Psoas muscle (tissue), 8 donors: ENCODE results near the gene GP2. TPM values are rescaled to one million over a fixed set of nuclear protein-coding genes. Genes with fewer than 3 reads are reported as not detected.

Experiments used
- ATAC-seq, 4 donors: fragments of 200-7000 bp; cut with Tn5 transposase; one replicate each; pipeline ENCODE4 v1.9.1; 2020; ENCODE audit warnings: moderate library complexity in 3 of 4, mild to moderate bottlenecking in 2 of 4
- DNase-seq, 2 donors: peaks; one replicate each; pipeline ENCODE4 v3.0.0-alpha.2; 2020
- H3K27ac ChIP-seq: fragments of 200-600 bp; one replicate; pipeline ENCODE4 v1.8.0; 2022
- H3K27me3 ChIP-seq, 3 donors: fragments of 200-600 bp in 1 of 3; one replicate each; pipeline versions ENCODE4 v1.6.1 to v1.8.0; 2013 to 2022; ENCODE audit warnings: low read length in 2 of 3, mild to moderate bottlenecking in 2 of 3, moderate library complexity in 1 of 3; ENCODE audit not compliant: insufficient read depth in 3 of 3
- H3K36me3 ChIP-seq, 2 donors: fragments of 200-600 bp in 1 of 2; one replicate each; pipeline versions ENCODE4 v1.6.1 to v1.8.0; 2013 to 2022; ENCODE audit warnings: low read depth in 1 of 2, mild to moderate bottlenecking in 1 of 2, moderate library complexity in 1 of 2; ENCODE audit not compliant: insufficient read depth in 1 of 2
- H3K4me1 ChIP-seq: fragments of 200-600 bp; one replicate; pipeline ENCODE4 v1.8.0; 2022
- H3K4me3 ChIP-seq: fragments of 200-600 bp; one replicate; pipeline ENCODE4 v1.8.0; 2022; ENCODE audit warnings: mild to moderate bottlenecking
- H3K9me3 ChIP-seq: fragments of 200-600 bp; one replicate; pipeline ENCODE4 v1.8.0; 2022
- CTCF ChIP-seq: fragments of 200-600 bp; IDR thresholded peaks from one replicate; pipeline ENCODE4 v1.8.0; 2022; ENCODE audit warnings: antibody characterized with exemption
- WGBS, 3 donors: extraction: QIAGEN DNeasy Blood & Tissue Kit; methylation state at CpG; one replicate each; pipeline versions ENCODE4 v1.1.6 to v1.1.7; 2013; 5-methylcytosine and 5-hydroxymethylcytosine counted together
- intact Hi-C, 2 donors: fragments of 100-400 bp; cut with DNase I; formaldehyde crosslinking; loops; one replicate each; pipeline versions ENCODE4 v1.11.0 to v1.14.2; 2022
- polyA plus RNA-seq, 3 donors: library from polyadenylated mRNA; stranded (reverse); fragments of 200-250 nt; gene quantifications; one replicate each; pipeline ENCODE4 v1.2.3, GENCODE V29; 2013
- total RNA-seq, 4 donors: library from RNA; stranded (reverse); fragmentation: NEBNext Ultra II Directional in 2 of 4; extraction: Animal tissue kit (Norgen Biotek cat#: 25700) in 2 of 4; gene quantifications; one replicate each; pipeline versions ENCODE4 v1.2.1 to v1.2.4, GENCODE V29; 2021 to 2023
- donor health status: healthy with polysubstance abuse.
- donor health status: DM: no; HTN: no; CAD: no; lungs with moderate emphysema.
- donor health status: Bipolar disorder and iron deficiency.
- donor health status: healthy.
- donor health status: DM: yes; HTN: yes; CAD: no.
- donor health status: DM: no; HTN: no; CAD: no.
- donor health status: DM: no; HTN: no; CAD: no.
- donor health status: DM: yes; HTN: yes; CAD: no.

Gene GP2
- total and polyA plus RNA-seq, 7 donors: 0.34 to 3.1 (median 0.91) TPM; not detected in 3

GRCh38 chr16:20331635-20332034 is 4.3 kb upstream of the GP2 start:
- Histone ChIP-seq H3K4me1 (no peaks in the 10 kb centered on the region), H3K27me3 (no peaks in the 10 kb centered on the region), H3K4me3 (no peak overlapping the region), H3K27ac (no peak overlapping the region), H3K9me3 (no peaks in the 10 kb centered on the region), H3K36me3 (no peaks in the 10 kb centered on the region)
- TF ChIP-seq CTCF: no peak
- ATAC-seq: no peak
- DNase-seq: no peak
- 70 to 72% (median 70%) methylated on average over 5 of the region's 5 CpGs for WGBS, 3 donors
- intact Hi-C loops: no loop called here

- H3K27ac ChIP-seq: no peak overlapping the region
- 69 to 70% (median 69%) methylated on average over 5 of the region's 5 CpGs for whole genome bisulfite sequencing, 3 donors
- H3K4me3 ChIP-seq: no peak overlapping the region
- no peak for ATAC-seq
- H3K27me3 ChIP-seq: no peaks in the 10 kb centered on the region
- DNase-seq: no peak
- H3K9me3 ChIP-seq: no peaks in the 10 kb centered on the region
- TF ChIP-seq CTCF: no peak
- intact Hi-C loops: no loop called here
- H3K36me3 ChIP-seq: no peaks in the 10 kb centered on the region
- H3K4me1 ChIP-seq: no peaks in the 10 kb centered on the region
Measured at GRCh38 chr16:20329392-20330138, 2.3 kb upstream of the GP2 start.

GRCh38 chr16:20326321-20326720 is 992 bp downstream of the GP2 start:
- H3K36me3 ChIP-seq: no peaks in the 10 kb centered on the region
- H3K4me3 ChIP-seq: no peak overlapping the region
- no peak overlapping the region for H3K27ac ChIP-seq
- TF ChIP-seq CTCF: no peak
- WGBS, 3 donors: 67 to 69% (median 68%) methylated on average over 3 of the region's 3 CpGs
- no peaks in the 10 kb centered on the region for H3K27me3 ChIP-seq
- H3K4me1 ChIP-seq: no peaks in the 10 kb centered on the region
- H3K9me3 ChIP-seq: no peaks in the 10 kb centered on the region
- intact Hi-C loops: no loop called here
- DNase-seq (no peak), ATAC-seq (no peak)

GRCh38 chr16:20325005-20325404 is 2.3 kb downstream of the GP2 start:
- H3K4me1 ChIP-seq: no peaks in the 10 kb centered on the region
- no peak overlapping the region for H3K27ac ChIP-seq
- ATAC-seq (no peak), DNase-seq (no peak)
- no peaks in the 10 kb centered on the region for H3K9me3 ChIP-seq
- no peaks in the 10 kb centered on the region for H3K27me3 ChIP-seq
- 47 to 63% (median 61%) methylated on average over 3 of the region's 3 CpGs for WGBS, 3 donors
- TF ChIP-seq CTCF: no peak
- H3K36me3 ChIP-seq: no peaks in the 10 kb centered on the region
- no peak overlapping the region for H3K4me3 ChIP-seq
- intact Hi-C loops: no loop called here

GRCh38 chr16:20323591-20324117 is 3.7 kb downstream of the GP2 start:
- no peak overlapping the region for H3K4me3 ChIP-seq
- no peaks in the 10 kb centered on the region for H3K4me1 ChIP-seq
- DNase-seq: no peak
- no peaks in the 10 kb centered on the region for H3K27me3 ChIP-seq
- ATAC-seq: no peak
- H3K27ac ChIP-seq: no peak overlapping the region
- no peaks in the 10 kb centered on the region for H3K36me3 ChIP-seq
- WGBS, 3 donors: 68 to 73% (median 72%) methylated on average over 9 of the region's 9 CpGs
- intact Hi-C loops: no loop called here
- no peak for TF ChIP-seq CTCF
- H3K9me3 ChIP-seq: no peaks in the 10 kb centered on the region
